IgD-negative memory B cell (primary cell): ENCODE results near the gene NCS1. TPM values are rescaled to one million over a fixed set of nuclear protein-coding genes. Genes with fewer than 3 reads are reported as not detected.
A peak's percentile ranks its signal among the peaks of the same experiment; 100 is the strongest.

ENCODE experiments used
- H3K27ac Mint-ChIP-seq, 3 donors: one replicate each; pipeline ENCODE4 v1.8.0; 2020 to 2022; ENCODE audit warnings: mild to moderate bottlenecking in 3 of 3, mixed read lengths in 3 of 3, moderate library complexity in 1 of 3
- H3K27me3 Mint-ChIP-seq: one replicate; pipeline ENCODE4 v1.8.0; 2021; ENCODE audit warnings: mixed read lengths
- H3K36me3 Mint-ChIP-seq: one replicate; pipeline ENCODE4 v1.8.0; 2020; ENCODE audit warnings: mild to moderate bottlenecking, mixed read lengths
- H3K4me1 Mint-ChIP-seq, 3 donors: one replicate each; pipeline ENCODE4 v1.8.0; 2020 to 2022; ENCODE audit warnings: mixed read lengths in 3 of 3, mild to moderate bottlenecking in 1 of 3
- H3K4me3 Mint-ChIP-seq, 4 donors: one replicate each; pipeline ENCODE4 v1.8.0; 2020 to 2022; ENCODE audit warnings: mild to moderate bottlenecking in 4 of 4, mixed read lengths in 4 of 4, moderate library complexity in 3 of 4
- H3K9me3 Mint-ChIP-seq, 3 donors: one replicate each; pipeline ENCODE4 v1.8.0; 2020 to 2021; ENCODE audit warnings: mixed read lengths in 3 of 3, mild to moderate bottlenecking in 1 of 3
- polyA plus RNA-seq: library from polyadenylated mRNA; unstranded; fragments of 300-500 nt; fragmentation: Illumina TruSeq; gene quantifications from one replicate; pipeline ENCODE4 v1.2.3, GENCODE V29; 2021

Gene NCS1
- polyA plus RNA-seq, 1 donor from 2014 or later: not detected

DNA sequence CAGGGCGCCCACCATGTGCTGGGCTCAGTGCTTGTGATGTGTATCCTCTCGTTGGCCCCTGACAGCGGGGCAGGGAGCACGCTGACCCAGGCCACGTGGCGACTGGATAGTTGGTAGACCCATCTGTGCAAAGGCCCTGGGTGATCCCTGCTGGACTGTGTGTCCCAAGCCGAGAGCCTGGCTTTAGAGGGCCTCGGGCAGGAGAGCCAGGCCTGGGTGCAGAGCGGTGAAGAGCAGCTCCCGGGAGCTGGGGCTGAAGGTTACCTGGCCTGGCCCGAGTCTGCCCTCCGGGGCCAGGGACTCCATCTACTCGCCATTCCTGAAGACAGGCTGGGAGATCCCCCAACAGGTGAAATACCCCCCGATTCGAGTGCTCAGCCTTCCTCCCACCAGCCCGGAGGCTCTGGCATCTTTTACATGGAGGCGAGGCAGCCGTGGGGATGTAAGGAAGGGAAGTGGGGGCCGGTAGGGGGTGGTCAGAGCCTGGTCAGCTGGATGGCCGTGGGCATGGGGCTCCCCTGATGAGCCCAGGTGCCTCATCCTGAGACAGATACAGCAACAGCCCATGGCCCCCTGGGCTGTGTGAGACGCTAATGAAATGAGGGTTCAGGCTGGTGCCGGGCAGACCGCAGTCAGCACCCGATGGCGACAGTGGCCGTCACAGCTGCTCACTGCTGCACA, 19.0 kb downstream of the NCS1 start:
- Mint-ChIP-seq H3K27ac (no peak overlapping the region), H3K4me3 (no peak overlapping the region), H3K4me1 (no peaks in the 10 kb centered on the region), H3K27me3 (peaks cover 19% of the 10 kb centered on the region), H3K9me3 (no peaks in the 10 kb centered on the region), H3K36me3 (no peaks in the 10 kb centered on the region)

GRCh38 chr9:130191749-130192120, 19.5 kb downstream of the NCS1 start:
- H3K4me3 Mint-ChIP-seq: no peak overlapping the region
- no peaks in the 10 kb centered on the region for H3K9me3 Mint-ChIP-seq
- no peaks in the 10 kb centered on the region for H3K4me1 Mint-ChIP-seq
- H3K36me3 Mint-ChIP-seq: no peaks in the 10 kb centered on the region
- peaks cover 18% of the 10 kb centered on the region for H3K27me3 Mint-ChIP-seq
- no peak overlapping the region for H3K27ac Mint-ChIP-seq

- Mint-ChIP-seq H3K27me3 (peaks cover 18% of the 10 kb centered on the region), H3K4me1 (peaks cover 0 to 2% (median 0%) of the 10 kb centered on the region in 3 donors), H3K4me3 (no peak overlapping the region), H3K9me3 (no peaks in the 10 kb centered on the region), H3K36me3 (no peaks in the 10 kb centered on the region), H3K27ac (no peak overlapping the region)
Measured at GRCh38 chr9:130192382-130192999, 20.3 kb downstream of the NCS1 start.

- Mint-ChIP-seq H3K4me3 (no peak overlapping the region), H3K27ac (no peak overlapping the region), H3K36me3 (no peaks in the 10 kb centered on the region), H3K9me3 (no peaks in the 10 kb centered on the region), H3K4me1 (peaks cover 0 to 2% (median 0%) of the 10 kb centered on the region in 3 donors), H3K27me3 (peaks cover 18% of the 10 kb centered on the region)
Measured at GRCh38 chr9:130193103-130193502, 20.9 kb downstream of the NCS1 start.

GRCh38 chr9:130193531-130194377, 21.6 kb downstream of the NCS1 start:
- Mint-ChIP-seq H3K27me3 (peaks cover 18% of the 10 kb centered on the region), H3K9me3 (no peaks in the 10 kb centered on the region), H3K27ac (no peak overlapping the region), H3K4me3 (peak overlapping the region in 1 of 4 donors; percentile 39), H3K4me1 (peaks cover 0 to 2% (median 0%) of the 10 kb centered on the region in 3 donors), H3K36me3 (no peaks in the 10 kb centered on the region)

DNA sequence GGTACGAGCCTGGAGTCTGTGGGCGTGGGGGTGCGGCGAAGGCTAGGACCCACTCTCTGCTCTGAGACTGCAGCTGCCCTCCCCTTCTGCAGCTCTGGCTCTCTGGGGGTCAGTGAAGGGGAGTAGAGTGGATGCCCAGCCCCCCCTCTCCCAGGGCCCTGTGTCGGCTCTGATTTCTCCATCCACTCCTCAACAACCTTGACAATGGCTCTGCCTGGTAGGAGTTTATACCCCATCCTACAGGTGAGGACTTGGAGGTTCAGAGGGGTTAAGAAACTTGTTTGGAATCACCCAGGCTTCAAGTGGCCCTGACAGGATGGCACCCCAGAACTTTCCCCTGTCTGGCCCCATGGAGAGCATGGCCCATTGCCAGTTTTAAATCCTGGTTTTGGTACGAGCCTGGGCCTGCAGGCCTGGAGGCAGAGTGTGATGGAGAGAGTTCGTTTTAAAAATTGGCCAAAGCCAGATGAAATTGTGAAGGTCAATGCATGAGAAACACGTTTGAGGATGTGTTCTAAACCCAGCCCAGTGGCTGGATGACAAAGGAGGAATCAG, 22.3 kb downstream of the NCS1 start:
- Mint-ChIP-seq H3K4me1 (peaks cover 0 to 2% (median 0%) of the 10 kb centered on the region in 3 donors), H3K27me3 (peaks cover 18% of the 10 kb centered on the region), H3K4me3 (no peak overlapping the region), H3K9me3 (no peaks in the 10 kb centered on the region), H3K36me3 (no peaks in the 10 kb centered on the region), H3K27ac (no peak overlapping the region)

GRCh38 chr9:130195638-130196037, 23.4 kb downstream of the NCS1 start:
- H3K36me3 Mint-ChIP-seq: no peaks in the 10 kb centered on the region
- no peak overlapping the region for H3K27ac Mint-ChIP-seq
- peaks cover 16% of the 10 kb centered on the region for H3K27me3 Mint-ChIP-seq
- peaks cover 0 to 2% (median 0%) of the 10 kb centered on the region in 3 donors for H3K4me1 Mint-ChIP-seq
- H3K9me3 Mint-ChIP-seq: no peaks in the 10 kb centered on the region
- peak overlapping the region in 1 of 4 donors; percentile 32 for H3K4me3 Mint-ChIP-seq

DNA sequence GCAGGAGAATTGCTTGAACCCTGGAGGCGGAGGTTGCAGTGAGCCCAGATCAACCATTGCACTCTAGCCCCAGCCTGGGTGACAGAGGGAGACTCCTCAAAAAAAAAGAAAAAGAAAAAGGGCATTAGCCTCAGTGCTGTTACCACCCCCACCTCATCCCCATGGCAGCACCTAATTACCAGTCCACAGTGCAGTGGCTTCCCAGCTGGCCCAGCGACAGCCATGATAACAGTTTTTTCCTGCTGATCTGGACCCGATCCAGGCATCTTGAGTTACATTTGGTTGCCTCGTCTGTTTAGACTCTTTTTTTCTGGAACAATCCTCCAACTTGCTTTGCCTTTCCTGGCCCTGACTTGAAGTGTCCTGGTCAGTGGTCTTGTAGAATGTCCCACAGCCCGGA, 24.4 kb downstream of the NCS1 start:
- H3K4me3 Mint-ChIP-seq: no peak overlapping the region
- peaks cover 18% of the 10 kb centered on the region for H3K27me3 Mint-ChIP-seq
- no peaks in the 10 kb centered on the region for H3K9me3 Mint-ChIP-seq
- no peaks in the 10 kb centered on the region for H3K36me3 Mint-ChIP-seq
- H3K27ac Mint-ChIP-seq: no peak overlapping the region
- peaks cover 0 to 2% (median 0%) of the 10 kb centered on the region in 3 donors for H3K4me1 Mint-ChIP-seq

DNA sequence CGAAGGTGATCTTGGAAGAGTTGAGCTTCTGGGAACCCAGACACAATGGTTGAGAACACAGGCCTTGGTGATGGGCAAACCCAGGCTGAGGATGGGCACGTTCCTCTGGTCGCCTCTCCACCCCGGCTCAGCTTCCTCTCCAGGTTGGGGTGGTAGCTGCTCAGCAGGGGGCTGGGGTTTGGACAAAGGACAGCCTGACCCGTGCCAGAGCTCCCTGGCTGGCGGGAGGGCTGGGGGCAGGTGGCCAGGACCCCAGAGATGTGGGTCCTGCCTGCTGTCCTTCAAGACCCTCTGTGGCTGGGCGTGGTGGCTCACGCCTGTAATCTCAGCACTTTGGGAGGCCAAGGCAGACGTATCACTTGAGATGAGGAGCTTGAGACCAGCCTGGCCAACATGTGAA, 25.2 kb downstream of the NCS1 start:
- H3K27ac Mint-ChIP-seq: no peak overlapping the region
- H3K4me3 Mint-ChIP-seq: no peak overlapping the region
- H3K9me3 Mint-ChIP-seq: no peaks in the 10 kb centered on the region
- no peaks in the 10 kb centered on the region for H3K36me3 Mint-ChIP-seq
- peaks cover 15% of the 10 kb centered on the region for H3K27me3 Mint-ChIP-seq
- peaks cover 0 to 2% (median 0%) of the 10 kb centered on the region in 3 donors for H3K4me1 Mint-ChIP-seq

DNA sequence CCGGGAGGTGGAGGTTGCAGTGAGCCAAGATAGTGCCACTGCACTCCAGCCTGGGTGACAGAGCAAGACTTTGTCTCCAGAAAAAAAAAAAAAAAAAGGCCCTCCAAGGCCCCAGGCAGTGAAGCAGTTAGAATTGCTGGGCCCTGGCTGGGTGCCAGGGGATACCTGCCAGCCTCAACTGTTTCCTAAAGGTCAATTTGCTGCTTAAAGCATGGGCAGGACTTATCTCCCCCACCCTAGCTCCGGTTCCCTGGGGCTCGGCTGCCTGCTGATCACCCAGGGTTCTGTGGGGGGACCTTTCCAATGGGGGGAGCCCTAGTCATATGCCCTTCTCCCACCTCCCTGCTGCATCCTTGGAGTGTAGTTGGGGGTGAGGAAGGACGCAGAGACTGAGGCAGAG, 25.7 kb downstream of the NCS1 start:
- H3K27ac Mint-ChIP-seq: no peak overlapping the region
- H3K36me3 Mint-ChIP-seq: no peaks in the 10 kb centered on the region
- peaks cover 14% of the 10 kb centered on the region for H3K27me3 Mint-ChIP-seq
- H3K4me1 Mint-ChIP-seq: peaks cover 0 to 2% (median 0%) of the 10 kb centered on the region in 3 donors
- no peaks in the 10 kb centered on the region for H3K9me3 Mint-ChIP-seq
- no peak overlapping the region for H3K4me3 Mint-ChIP-seq

DNA sequence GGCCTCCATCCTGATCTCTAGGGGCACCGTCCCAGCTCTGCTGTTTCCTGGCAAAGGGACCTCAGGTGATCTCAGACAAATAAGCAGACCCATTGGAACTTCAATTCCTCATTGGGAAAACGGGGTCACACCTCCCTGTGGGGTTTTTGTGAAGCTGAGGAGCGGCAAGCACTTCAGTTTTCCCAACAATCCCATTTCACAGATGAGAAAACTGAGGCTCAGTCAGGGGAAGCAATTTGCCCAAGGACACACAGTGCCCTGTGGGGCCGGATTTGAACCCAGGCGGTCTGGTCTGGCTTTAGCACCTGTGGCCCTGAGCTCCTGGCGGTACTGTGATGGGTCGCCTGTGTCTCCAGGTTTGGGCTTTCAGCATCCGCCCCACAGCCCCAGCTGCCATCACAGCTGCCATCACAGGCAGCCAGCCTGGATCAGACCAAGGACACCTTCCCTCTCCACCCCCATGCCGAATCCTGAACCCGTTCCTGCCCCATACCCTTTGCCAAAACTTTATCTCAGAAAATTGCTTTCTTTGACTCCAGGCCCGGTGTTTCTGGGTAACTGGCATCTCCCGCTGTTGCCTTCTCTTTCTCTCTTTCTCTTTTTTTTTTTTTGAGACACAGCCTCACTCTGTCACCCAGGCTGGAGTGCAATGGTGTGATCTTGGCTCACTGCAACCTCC, 26.4 kb downstream of the NCS1 start:
- H3K36me3 Mint-ChIP-seq: no peaks in the 10 kb centered on the region
- no peak overlapping the region for H3K4me3 Mint-ChIP-seq
- no peaks in the 10 kb centered on the region for H3K9me3 Mint-ChIP-seq
- no peak overlapping the region for H3K27ac Mint-ChIP-seq
- peaks cover 0 to 2% (median 0%) of the 10 kb centered on the region in 3 donors for H3K4me1 Mint-ChIP-seq
- peaks cover 9% of the 10 kb centered on the region for H3K27me3 Mint-ChIP-seq

- Mint-ChIP-seq H3K4me3 (no peak overlapping the region), H3K4me1 (peaks cover 0 to 2% (median 0%) of the 10 kb centered on the region in 3 donors), H3K27ac (no peak overlapping the region), H3K27me3 (peaks cover 9% of the 10 kb centered on the region), H3K36me3 (no peaks in the 10 kb centered on the region), H3K9me3 (no peaks in the 10 kb centered on the region)
Measured at GRCh38 chr9:130199605-130200004, 27.4 kb downstream of the NCS1 start.

DNA sequence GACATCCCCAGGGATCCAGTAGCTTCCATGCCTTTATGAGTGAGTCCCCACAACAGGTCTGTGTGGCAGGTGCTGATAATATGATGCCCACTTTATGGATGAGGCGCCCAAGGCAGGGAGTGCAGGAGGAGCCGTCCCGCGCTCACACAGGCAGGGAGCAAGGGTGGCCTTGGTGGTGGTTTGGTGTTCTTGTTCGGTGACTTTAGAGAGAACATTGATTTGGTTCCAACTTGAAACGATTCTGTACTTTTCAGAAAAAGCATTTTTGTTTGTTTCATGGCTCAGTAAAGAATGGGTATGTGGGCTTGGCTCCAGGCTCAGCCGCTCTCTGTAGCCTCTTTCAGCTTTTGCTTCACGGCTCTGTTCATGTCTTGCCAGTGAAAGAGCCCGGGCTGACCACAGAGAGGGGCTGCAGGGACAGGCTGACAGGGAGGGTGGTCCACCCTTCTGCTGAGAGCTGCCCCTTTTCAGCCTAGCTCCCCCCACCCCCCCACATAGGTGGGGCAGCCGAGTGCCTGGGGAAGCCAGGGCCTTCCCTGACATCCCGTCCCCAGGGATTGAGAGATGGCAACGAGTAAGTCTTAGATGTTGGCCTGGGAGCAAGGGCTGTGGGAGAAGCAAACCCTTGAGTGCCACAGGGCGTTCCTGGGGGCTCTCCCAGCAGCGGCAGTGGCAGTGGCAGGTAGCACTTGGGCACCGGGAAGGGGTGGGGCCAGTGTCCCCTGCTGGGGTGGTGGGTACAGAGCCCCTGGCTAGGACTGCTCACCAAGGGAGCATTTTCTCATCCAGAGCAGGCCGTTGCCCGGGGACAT, 28.0 kb downstream of the NCS1 start:
- Mint-ChIP-seq H3K27me3 (peaks cover 9% of the 10 kb centered on the region), H3K36me3 (no peaks in the 10 kb centered on the region), H3K4me3 (no peak overlapping the region), H3K9me3 (no peaks in the 10 kb centered on the region), H3K4me1 (peaks cover 0 to 2% (median 0%) of the 10 kb centered on the region in 3 donors), H3K27ac (no peak overlapping the region)

- H3K27me3 Mint-ChIP-seq: peaks cover 4% of the 10 kb centered on the region
- H3K27ac Mint-ChIP-seq: no peak overlapping the region
- peaks cover 0 to 2% (median 0%) of the 10 kb centered on the region in 3 donors for H3K4me1 Mint-ChIP-seq
- no peaks in the 10 kb centered on the region for H3K36me3 Mint-ChIP-seq
- H3K9me3 Mint-ChIP-seq: no peaks in the 10 kb centered on the region
- no peak overlapping the region for H3K4me3 Mint-ChIP-seq
Measured at GRCh38 chr9:130201399-130201873, 29.2 kb downstream of the NCS1 start.
